ENCODE measurements around the gene BIN2. TPM values are rescaled to one million over a fixed set of nuclear protein-coding genes. Genes with fewer than 3 reads are reported as not detected.

The BIN2 gene
- total RNA-seq, 2 donors from 2014 or later = not detected

GRCh38 chr12:51343201-51343600, 19.2 kb upstream of the BIN2 start:
- peaks cover 18% of the 10 kb centered on the region for H3K4me1 Mint-ChIP-seq
- no peak overlapping the region for H3K4me3 Mint-ChIP-seq
- no peak overlapping the region for H3K27ac Mint-ChIP-seq
- no peaks in the 10 kb centered on the region for H3K27me3 ChIP-seq (ENCODE audit: control insufficient read depth, insufficient read depth, low read length, poor library complexity, severe bottlenecking)
- no peak overlapping the region for H3K27ac ChIP-seq (ENCODE audit: low read depth, low read length)
- H3K36me3 Mint-ChIP-seq (ENCODE audit: low read depth) = no peaks in the 10 kb centered on the region
- no peaks in the 10 kb centered on the region for H3K9me3 Mint-ChIP-seq
- H3K9ac ChIP-seq (ENCODE audit: extremely low read depth, low read length, poor library complexity, severe bottlenecking) = no peak overlapping the region
- H3K27me3 Mint-ChIP-seq (ENCODE audit: insufficient read depth) = peaks cover under 1% of the 10 kb centered on the region
- TF ChIP-seq CTCF (conservative IDR thresholded peaks at IDR 0.05) = no peak
- 92 to 96% methylated on average over 2 of the region's 2 CpGs for WGBS, 2 experiments (ENCODE audit: insufficient coverage in 1 of 2, insufficient read length in 1 of 2)
- H3K4me3 ChIP-seq (ENCODE audit: low read length) = no peak overlapping the region
- DNase-seq = no peak
- no peaks in the 10 kb centered on the region for H3K36me3 ChIP-seq (ENCODE audit: control insufficient read depth, insufficient read depth, low read length)
- no peaks in the 10 kb centered on the region for H3K4me1 ChIP-seq (ENCODE audit: control insufficient read depth, insufficient read depth, low read length)
- no peaks in the 10 kb centered on the region for H3K9me3 ChIP-seq (ENCODE audit: control insufficient read depth, low read length)

- H3K9ac ChIP-seq (ENCODE audit: extremely low read depth, low read length, poor library complexity, severe bottlenecking) = no peak overlapping the region
- no peak overlapping the region for H3K27ac Mint-ChIP-seq
- no peak overlapping the region for H3K4me3 ChIP-seq (ENCODE audit: low read length)
- no peak for DNase-seq
- peaks cover 18% of the 10 kb centered on the region for H3K4me1 Mint-ChIP-seq
- no peaks in the 10 kb centered on the region for H3K27me3 Mint-ChIP-seq (ENCODE audit: insufficient read depth)
- no peaks in the 10 kb centered on the region for H3K9me3 Mint-ChIP-seq
- 91 to 98% methylated on average over 7 to 10 of the region's 10 CpGs for WGBS, 2 experiments (ENCODE audit: insufficient coverage in 1 of 2, insufficient read length in 1 of 2)
- H3K4me3 Mint-ChIP-seq = no peak overlapping the region
- H3K27ac ChIP-seq (ENCODE audit: low read depth, low read length) = no peak overlapping the region
- TF ChIP-seq CTCF (conservative IDR thresholded peaks at IDR 0.05) = no peak
- no peaks in the 10 kb centered on the region for H3K36me3 ChIP-seq (ENCODE audit: control insufficient read depth, insufficient read depth, low read length)
- H3K9me3 ChIP-seq (ENCODE audit: control insufficient read depth, low read length) = no peaks in the 10 kb centered on the region
- no peaks in the 10 kb centered on the region for H3K4me1 ChIP-seq (ENCODE audit: control insufficient read depth, insufficient read depth, low read length)
- H3K27me3 ChIP-seq (ENCODE audit: control insufficient read depth, insufficient read depth, low read length, poor library complexity, severe bottlenecking) = no peaks in the 10 kb centered on the region
- no peaks in the 10 kb centered on the region for H3K36me3 Mint-ChIP-seq (ENCODE audit: low read depth)
Observed at GRCh38 chr12:51342416-51342815, 18.4 kb upstream of the BIN2 start.

- Mint-ChIP-seq H3K4me1 (peaks cover 22% of the 10 kb centered on the region), H3K27me3 (ENCODE audit: insufficient read depth) (no peaks in the 10 kb centered on the region), H3K9me3 (no peaks in the 10 kb centered on the region), H3K4me3 (peak overlapping the region; percentile 33), H3K36me3 (ENCODE audit: low read depth) (no peaks in the 10 kb centered on the region), H3K27ac (no peak overlapping the region)
- no peaks in the 10 kb centered on the region for H3K27me3 ChIP-seq (ENCODE audit: control insufficient read depth, insufficient read depth, low read length, poor library complexity, severe bottlenecking)
- no peaks in the 10 kb centered on the region for H3K36me3 ChIP-seq (ENCODE audit: control insufficient read depth, insufficient read depth, low read length)
- H3K9me3 ChIP-seq (ENCODE audit: control insufficient read depth, low read length) = no peaks in the 10 kb centered on the region
- no peaks in the 10 kb centered on the region for H3K4me1 ChIP-seq (ENCODE audit: control insufficient read depth, insufficient read depth, low read length)
- WGBS, 2 experiments (ENCODE audit: insufficient coverage in 1 of 2, insufficient read length in 1 of 2) = 36 to 41% methylated on average over 5 to 8 of the region's 9 CpGs
- peak; percentile 94 for DNase-seq
- peak; percentile 97 for TF ChIP-seq CTCF (conservative IDR thresholded peaks at IDR 0.05)
- no peak overlapping the region for H3K9ac ChIP-seq (ENCODE audit: extremely low read depth, low read length, poor library complexity, severe bottlenecking)
- no peak overlapping the region for H3K27ac ChIP-seq (ENCODE audit: low read depth, low read length)
- no peak overlapping the region for H3K4me3 ChIP-seq (ENCODE audit: low read length)
Observed at GRCh38 chr12:51341251-51342007, 17.5 kb upstream of the BIN2 start.

Data from endodermal cell (in vitro differentiated cells).